EL (cell line): ENCODE results near the gene CTNNA1.
A peak's percentile ranks its signal among the peaks of the same experiment; 100 is the strongest.

ENCODE experiments used
- DNase-seq: peaks from one replicate; pipeline ENCODE4 v3.0.0-alpha.2; 2016

The CTNNA1 gene

GRCh38 chr5:138869763-138870500, 116.7 kb downstream of the CTNNA1 start:
- no peak for DNase-seq

GRCh38 chr5:138870611-138871010, 117.4 kb downstream of the CTNNA1 start:
- DNase-seq, result no peak

GRCh38 chr5:138872841-138873465, 119.7 kb downstream of the CTNNA1 start:
- no peak for DNase-seq

GRCh38 chr5:138873466-138874221, 120.4 kb downstream of the CTNNA1 start:
- DNase-seq, result no peak

- peak; percentile 30 for DNase-seq
Observed at GRCh38 chr5:138874241-138874640, 121.0 kb downstream of the CTNNA1 start.

GRCh38 chr5:138874771-138875551, 121.7 kb downstream of the CTNNA1 start, which contains the start of gene LRRTM2:
LRRTM2 (minus strand) TSS chr5:138875335; CDS start chr5:138874911, 424 bp downstream.
- DNase-seq, result peak; percentile 89

GRCh38 chr5:138875552-138875875, 122.3 kb downstream of the CTNNA1 start:
- no peak for DNase-seq

GRCh38 chr5:138875946-138876345, 122.7 kb downstream of the CTNNA1 start:
- no peak for DNase-seq

- DNase-seq, result no peak
Observed at GRCh38 chr5:138876811-138877210, 123.6 kb downstream of the CTNNA1 start.

GRCh38 chr5:138878437-138879235, 125.4 kb downstream of the CTNNA1 start:
- DNase-seq, result no peak

GRCh38 chr5:138883211-138883610, 130.0 kb downstream of the CTNNA1 start:
- DNase-seq, result no peak

GRCh38 chr5:138884094-138884493, 130.9 kb downstream of the CTNNA1 start:
- DNase-seq, result no peak

- DNase-seq, result no peak
Observed at GRCh38 chr5:138884554-138884953, 131.3 kb downstream of the CTNNA1 start.

- DNase-seq, result no peak
Observed at GRCh38 chr5:138889994-138890393, 136.8 kb downstream of the CTNNA1 start.

GRCh38 chr5:138890644-138891043, 137.4 kb downstream of the CTNNA1 start:
- DNase-seq, result no peak

GRCh38 chr5:138895918-138896317, 142.7 kb downstream of the CTNNA1 start:
- no peak for DNase-seq

- DNase-seq, result no peak
Observed at GRCh38 chr5:138898299-138898698, 145.1 kb downstream of the CTNNA1 start.

GRCh38 chr5:138898742-138899141, 145.5 kb downstream of the CTNNA1 start:
- no peak for DNase-seq

GRCh38 chr5:138900281-138900965, 147.2 kb downstream of the CTNNA1 start:
- DNase-seq, result peak; percentile 75

GRCh38 chr5:138901716-138902115, 148.5 kb downstream of the CTNNA1 start:
- no peak for DNase-seq

GRCh38 chr5:138903130-138903775, 150.0 kb downstream of the CTNNA1 start:
- DNase-seq, result peak; percentile 73
